SH-SY5Y (cell line): ENCODE results near the gene BBS9.

Experiments
- GATA2 ChIP-seq: IDR thresholded peaks from 2 replicates; pipeline ENCODE4 v1.6.1; 2011; ENCODE audit warnings: mild to moderate bottlenecking, low read depth, low read length
- GATA3 ChIP-seq: IDR thresholded peaks from 2 replicates; pipeline ENCODE4 v1.6.1; 2011; ENCODE audit warnings: low read depth, mild to moderate bottlenecking, low read length, moderate library complexity

- no peak for TF ChIP-seq GATA2
- TF ChIP-seq GATA3, result no peak
Observed at GRCh38 chr7:33093266-33093665, 36.1 kb upstream of the BBS9 start.
